Mesenchymal stem cell (in vitro differentiated cells and primary cell): ENCODE data around the gene AUTS2.
A peak's percentile ranks its signal among the peaks of the same experiment; 100 is the strongest.

ENCODE experiments used
- DNase-seq: peaks from one replicate; pipeline ENCODE4 v3.0.0-alpha.2; 2013
- H2AFZ ChIP-seq: one replicate; pipeline ENCODE4 v1.6.1; 2013; ENCODE audit warnings: low read depth, mild to moderate bottlenecking, control low read depth, inconsistent platforms, low read length, moderate library complexity
- H2AK5ac ChIP-seq: 2 replicates; pipeline ENCODE4 v1.6.1; 2013; ENCODE audit warnings: low read length, moderate library complexity, mild to moderate bottlenecking, inconsistent platforms; ENCODE audit not compliant: severe bottlenecking
- H2BK120ac ChIP-seq: one replicate; pipeline ENCODE4 v1.6.1; 2013; ENCODE audit warnings: low read depth, mild to moderate bottlenecking, inconsistent platforms, low read length, moderate library complexity
- H2BK12ac ChIP-seq, 2 experiments: one replicate each; pipeline ENCODE4 v1.6.1; 2013; ENCODE audit warnings: inconsistent platforms in 2 of 2, low read length in 2 of 2, mild to moderate bottlenecking in 2 of 2, moderate library complexity in 2 of 2, control low read depth in 1 of 2
- H2BK15ac ChIP-seq: one replicate; pipeline ENCODE4 v1.6.1; 2013; ENCODE audit warnings: mild to moderate bottlenecking, low read depth, inconsistent platforms; ENCODE audit not compliant: poor library complexity, severe bottlenecking
- H2BK5ac ChIP-seq: 2 replicates; pipeline ENCODE4 v1.6.1; 2013; ENCODE audit warnings: low read depth, mild to moderate bottlenecking, low read length, control low read depth, inconsistent platforms; ENCODE audit not compliant: poor library complexity, severe bottlenecking
- H3K14ac ChIP-seq, 2 experiments: one replicate each; pipeline ENCODE4 v1.6.1; 2013; ENCODE audit warnings: inconsistent platforms in 2 of 2, low read length in 2 of 2, control low read depth in 1 of 2, mild to moderate bottlenecking in 1 of 2, moderate library complexity in 1 of 2
- H3K18ac ChIP-seq, 2 experiments: one replicate each; pipeline ENCODE4 v1.6.1; 2013; ENCODE audit warnings: inconsistent platforms in 2 of 2, low read length in 2 of 2, control low read depth in 1 of 2, low read depth in 1 of 2, mild to moderate bottlenecking in 1 of 2
- H3K23ac ChIP-seq, 2 experiments: one replicate each; pipeline ENCODE4 v1.6.1; 2013; ENCODE audit warnings: inconsistent platforms in 2 of 2, low read length in 2 of 2, mild to moderate bottlenecking in 2 of 2, moderate library complexity in 2 of 2, control low read depth in 1 of 2
- H3K27ac ChIP-seq: 2 replicates; pipeline ENCODE4 v1.5.1; 2013; ENCODE audit warnings: mild to moderate bottlenecking, moderate library complexity, low read length, control low read depth, inconsistent platforms; ENCODE audit not compliant: poor library complexity, severe bottlenecking
- H3K27me3 ChIP-seq, 2 experiments: 2 replicates each; pipeline versions ENCODE4 v1.6.1 to v1.7.0; 2013; ENCODE audit warnings: low read length in 2 of 2, mild to moderate bottlenecking in 2 of 2, moderate library complexity in 2 of 2, control low read depth in 1 of 2, inconsistent platforms in 1 of 2; ENCODE audit not compliant: control insufficient read depth in 1 of 2, insufficient read depth in 1 of 2
- H3K36me3 ChIP-seq, 2 experiments: 2 replicates each; pipeline versions ENCODE4 v1.6.1 to v1.7.0; 2013; ENCODE audit warnings: low read length in 2 of 2, control low read depth in 1 of 2, inconsistent platforms in 1 of 2, low read depth in 1 of 2, mild to moderate bottlenecking in 1 of 2; ENCODE audit not compliant: insufficient read depth in 2 of 2, control insufficient read depth in 1 of 2
- H3K4ac ChIP-seq, 2 experiments: one replicate each; pipeline ENCODE4 v1.6.1; 2013; ENCODE audit warnings: inconsistent platforms in 2 of 2, low read length in 2 of 2, mild to moderate bottlenecking in 2 of 2, moderate library complexity in 2 of 2, control low read depth in 1 of 2, low read depth in 1 of 2
- H3K4me1 ChIP-seq: 2 replicates; pipeline ENCODE4 v1.6.1; 2013; ENCODE audit warnings: low read depth, low read length, control low read depth; ENCODE audit not compliant: control insufficient read depth, insufficient read depth
- H3K4me2 ChIP-seq: 2 replicates; pipeline ENCODE4 v1.6.1; 2013; ENCODE audit warnings: low read length, mild to moderate bottlenecking, inconsistent platforms; ENCODE audit not compliant: poor library complexity, severe bottlenecking
- H3K4me3 ChIP-seq, 2 experiments: 2 replicates each; pipeline versions ENCODE4 v1.5.1 to v1.7.0; 2013; ENCODE audit warnings: low read length in 2 of 2, mild to moderate bottlenecking in 2 of 2, control low read depth in 1 of 2, low read depth in 1 of 2; ENCODE audit not compliant: insufficient read depth in 1 of 2
- H3K79me1 ChIP-seq: replicated peaks from 2 replicates; pipeline ENCODE4 v1.6.1; 2013; ENCODE audit warnings: mild to moderate bottlenecking, control low read depth, low read length, inconsistent platforms; ENCODE audit not compliant: poor library complexity, severe bottlenecking
- H3K9ac ChIP-seq: 2 replicates; pipeline ENCODE4 v1.7.0; 2013; ENCODE audit warnings: mild to moderate bottlenecking, low read length, moderate library complexity
- H3K9me3 ChIP-seq: 2 replicates; pipeline ENCODE4 v1.7.0; 2013; ENCODE audit warnings: mild to moderate bottlenecking, low read length; ENCODE audit not compliant: control insufficient read depth
- H4K8ac ChIP-seq: one replicate; pipeline ENCODE4 v1.6.1; 2013; ENCODE audit warnings: inconsistent platforms, mild to moderate bottlenecking, low read length, moderate library complexity
- H4K91ac ChIP-seq: one replicate; pipeline ENCODE4 v1.6.1; 2013; ENCODE audit warnings: mild to moderate bottlenecking, low read length, inconsistent platforms
- WGBS: methylation state at CpG from one replicate; pipeline ENCODE4 v1.1.7; 2013; ENCODE audit warnings: mixed read lengths; 5-methylcytosine and 5-hydroxymethylcytosine counted together

Gene AUTS2

DNA sequence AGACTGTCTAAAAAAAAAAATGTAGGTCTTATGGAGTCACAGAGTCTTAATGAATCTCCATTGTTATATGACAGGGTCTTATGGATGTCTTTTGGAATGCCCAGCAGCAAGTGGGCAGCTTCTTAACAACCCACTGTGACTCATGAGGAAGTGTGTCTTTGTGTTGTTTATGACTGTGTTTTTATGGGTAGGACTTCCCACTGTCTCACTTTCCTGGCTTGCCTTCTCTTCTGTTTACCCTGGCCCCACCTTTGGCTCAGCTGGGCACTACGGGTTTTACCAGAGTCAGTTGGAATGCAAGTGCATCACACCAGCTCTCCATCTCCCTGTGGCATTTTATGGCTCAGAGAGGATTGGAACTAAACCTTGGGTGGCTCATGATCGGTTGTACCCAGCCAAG is 580.5 kb downstream of the AUTS2 start:
- no peak overlapping the region for H3K4me3 ChIP-seq
- H3K9me3 ChIP-seq, result no peaks in the 10 kb centered on the region
- H3K14ac ChIP-seq, result no peak overlapping the region
- H3K9ac ChIP-seq, result no peak overlapping the region
- H3K18ac ChIP-seq, result no peak overlapping the region
- H3K27ac ChIP-seq, result no peak overlapping the region
- H3K4me1 ChIP-seq, result peaks cover 7% of the 10 kb centered on the region
- H2BK120ac ChIP-seq, result no peak overlapping the region
- H3K4ac ChIP-seq, result no peak overlapping the region
- no peak for DNase-seq
- no peaks in the 10 kb centered on the region for H3K27me3 ChIP-seq
- no peak overlapping the region for H2AFZ ChIP-seq
- no peak overlapping the region for H2BK5ac ChIP-seq
- H3K23ac ChIP-seq, result no peak overlapping the region
- H2BK12ac ChIP-seq, result no peak overlapping the region
- H3K4me2 ChIP-seq, result no peak overlapping the region
- H4K91ac ChIP-seq, result no peak overlapping the region
- WGBS, result 61% methylated on average over 2 of the region's 2 CpGs
- no peak overlapping the region for H2AK5ac ChIP-seq
- H4K8ac ChIP-seq, result no peak overlapping the region
- H3K79me1 ChIP-seq, result no peaks in the 10 kb centered on the region
- H2BK15ac ChIP-seq, result no peak overlapping the region
- H3K36me3 ChIP-seq, result no peaks in the 10 kb centered on the region

DNA sequence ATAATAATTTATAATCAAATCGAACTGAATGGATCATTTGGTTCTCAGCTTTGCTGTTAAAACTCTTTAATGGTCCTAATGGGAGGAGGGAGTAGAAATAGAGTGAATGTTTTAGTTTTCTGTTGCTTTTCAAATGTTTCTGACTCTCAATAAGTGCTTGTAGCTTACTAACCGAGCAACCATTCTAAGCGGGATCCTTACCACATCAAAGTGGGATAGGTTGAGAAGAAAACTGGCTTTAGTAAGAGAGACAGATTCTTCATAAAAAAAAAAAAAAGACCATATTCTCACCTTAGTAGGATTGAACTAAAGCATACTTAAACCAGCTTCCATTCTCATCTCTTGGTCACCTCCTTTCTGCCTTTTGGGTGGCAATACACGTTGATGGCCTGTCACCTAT is 584.2 kb downstream of the AUTS2 start:
- no peak overlapping the region for H3K9ac ChIP-seq
- no peak for DNase-seq
- no peak overlapping the region for H3K27ac ChIP-seq
- H3K9me3 ChIP-seq, result no peaks in the 10 kb centered on the region
- no peak overlapping the region for H3K23ac ChIP-seq
- H3K79me1 ChIP-seq, result no peaks in the 10 kb centered on the region
- no peaks in the 10 kb centered on the region for H3K27me3 ChIP-seq
- no peak overlapping the region for H2BK5ac ChIP-seq
- peaks cover 7% of the 10 kb centered on the region for H3K4me1 ChIP-seq
- H4K91ac ChIP-seq, result no peak overlapping the region
- no peaks in the 10 kb centered on the region for H3K36me3 ChIP-seq
- H3K4ac ChIP-seq, result no peak overlapping the region
- H3K4me3 ChIP-seq, result no peak overlapping the region
- WGBS, result 73% methylated on average over 1 of the region's 4 CpGs
- H2BK12ac ChIP-seq, result no peak overlapping the region
- H3K18ac ChIP-seq, result no peak overlapping the region
- no peak overlapping the region for H2AK5ac ChIP-seq
- H3K14ac ChIP-seq, result no peak overlapping the region
- no peak overlapping the region for H2BK15ac ChIP-seq
- H2BK120ac ChIP-seq, result no peak overlapping the region
- H4K8ac ChIP-seq, result no peak overlapping the region
- H2AFZ ChIP-seq, result no peak overlapping the region
- no peak overlapping the region for H3K4me2 ChIP-seq

DNA sequence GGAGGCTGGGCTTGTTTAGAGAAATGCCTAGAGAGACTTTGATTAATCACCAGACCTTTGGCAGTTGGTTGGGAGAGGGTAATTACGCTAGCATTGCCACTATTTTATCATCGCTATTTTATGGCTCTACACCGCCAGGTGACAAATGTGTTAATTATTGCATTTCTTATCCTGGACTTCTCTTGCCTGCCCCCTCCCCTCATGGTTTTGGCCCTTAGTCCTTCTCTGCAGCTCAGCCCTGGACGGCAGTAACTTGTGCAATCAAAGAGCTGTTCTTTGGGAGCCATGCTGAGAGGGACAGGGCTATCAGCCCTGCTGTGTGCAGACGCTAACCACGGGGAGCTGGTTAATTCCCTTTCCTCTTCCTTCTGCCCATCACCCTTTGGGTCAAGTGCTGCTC is 585.0 kb downstream of the AUTS2 start:
- Histone ChIP-seq H3K4me1 (peaks cover 7% of the 10 kb centered on the region), H3K14ac (no peak overlapping the region), H2BK120ac (no peak overlapping the region), H3K36me3 (no peaks in the 10 kb centered on the region), H3K27ac (no peak overlapping the region), H3K9ac (no peak overlapping the region), H3K4ac (no peak overlapping the region), H2AFZ (no peak overlapping the region), H4K91ac (no peak overlapping the region), H3K18ac (no peak overlapping the region), H3K27me3 (no peaks in the 10 kb centered on the region), H3K79me1 (no peaks in the 10 kb centered on the region), H3K9me3 (no peaks in the 10 kb centered on the region), H4K8ac (no peak overlapping the region), H3K23ac (no peak overlapping the region), H3K4me2 (no peak overlapping the region), H2AK5ac (no peak overlapping the region), H2BK12ac (no peak overlapping the region), H3K4me3 (no peak overlapping the region), H2BK15ac (no peak overlapping the region), H2BK5ac (no peak overlapping the region)
- 27% methylated on average over 6 of the region's 6 CpGs for WGBS
- no peak for DNase-seq

DNA sequence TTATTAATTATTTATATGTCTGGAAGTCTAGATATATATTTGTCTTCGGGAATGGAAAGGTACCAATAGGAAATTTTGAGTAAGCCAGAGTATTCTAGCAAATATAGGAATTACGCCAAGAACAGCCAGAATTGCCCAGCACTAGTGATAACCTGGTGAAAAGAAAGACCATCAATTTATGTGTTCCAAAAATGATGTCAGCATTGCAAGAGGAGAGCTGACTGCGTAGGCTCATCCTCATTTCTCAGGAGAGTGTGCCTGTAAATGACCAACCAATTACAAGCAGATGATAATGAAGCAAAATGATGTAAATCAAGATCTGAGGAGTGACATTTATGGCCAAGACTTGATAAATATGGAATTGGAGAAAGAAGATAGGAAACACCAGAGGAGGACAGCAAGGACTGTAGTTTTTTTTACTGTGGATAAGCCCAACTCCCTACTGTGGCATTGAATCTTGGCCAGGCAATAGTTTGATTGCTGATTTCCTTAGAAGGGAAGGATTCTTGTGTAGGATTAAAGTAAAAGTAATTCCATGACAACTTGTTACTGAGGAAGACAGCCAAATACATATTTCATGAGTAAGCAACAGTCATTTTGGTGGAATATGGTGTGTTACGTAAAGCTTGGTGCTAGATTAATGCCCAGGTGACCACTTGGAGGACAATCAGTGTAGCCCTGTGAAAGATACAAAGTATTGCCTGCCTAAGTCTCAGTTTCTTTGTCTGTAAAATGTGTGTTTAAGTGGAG is 590.8 kb downstream of the AUTS2 start:
- H3K4me3 ChIP-seq, result no peak overlapping the region

More for the DNA sequence above, 590.8 kb downstream of the AUTS2 start:
- Histone ChIP-seq H2BK15ac (no peak overlapping the region), H3K14ac (no peak overlapping the region), H4K91ac (no peak overlapping the region), H2BK12ac (no peak overlapping the region), H3K36me3 (no peaks in the 10 kb centered on the region), H2BK5ac (no peak overlapping the region), H2AK5ac (no peak overlapping the region), H3K4ac (no peak overlapping the region), H3K4me1 (no peaks in the 10 kb centered on the region), H3K9ac (peak overlapping the region; percentile 7), H3K79me1 (no peaks in the 10 kb centered on the region), H2AFZ (no peak overlapping the region), H3K18ac (no peak overlapping the region), H3K27me3 (no peaks in the 10 kb centered on the region), H2BK120ac (no peak overlapping the region), H3K23ac (no peak overlapping the region), H3K4me2 (no peak overlapping the region), H3K9me3 (no peaks in the 10 kb centered on the region), H4K8ac (no peak overlapping the region), H3K27ac (no peak overlapping the region)
- WGBS, result 83% methylated on average over 4 of the region's 4 CpGs
- DNase-seq, result no peak
